Measurements from ENCODE around the gene RPL29.

- TF ChIP-seq CTCF (conservative IDR thresholded peaks at IDR 0.05 in 1 of 2, IDR thresholded peaks at IDR 0.05 in 1 of 2; ENCODE audit: extremely low read depth in 1 of 2, insufficient read depth in 1 of 2, low read depth in 1 of 2, low read length in 2 of 2) = no peak
- TF ChIP-seq EZH2 (IDR thresholded peaks at IDR 0.05; ENCODE audit: borderline replicate concordance, low read length) = no peak
Observed at GRCh38 chr3:51959651-51960050, 36.0 kb downstream of the RPL29 start.
